Measurements from ENCODE around the gene DDX59.

- TF ChIP-seq POLR2AphosphoS5 (IDR thresholded peaks at IDR 0.05) (no peak), EZH2 (IDR thresholded peaks at IDR 0.05; ENCODE audit: borderline replicate concordance, insufficient read depth, low read length, poor library complexity, severe bottlenecking) (no peak), MXI1 (conservative IDR thresholded peaks at IDR 0.05; ENCODE audit: poor library complexity, severe bottlenecking) (no peak), TAF1 (IDR thresholded peaks at IDR 0.05; ENCODE audit: low read depth) (no peak)
- TF ChIP-seq, protein P1, sequence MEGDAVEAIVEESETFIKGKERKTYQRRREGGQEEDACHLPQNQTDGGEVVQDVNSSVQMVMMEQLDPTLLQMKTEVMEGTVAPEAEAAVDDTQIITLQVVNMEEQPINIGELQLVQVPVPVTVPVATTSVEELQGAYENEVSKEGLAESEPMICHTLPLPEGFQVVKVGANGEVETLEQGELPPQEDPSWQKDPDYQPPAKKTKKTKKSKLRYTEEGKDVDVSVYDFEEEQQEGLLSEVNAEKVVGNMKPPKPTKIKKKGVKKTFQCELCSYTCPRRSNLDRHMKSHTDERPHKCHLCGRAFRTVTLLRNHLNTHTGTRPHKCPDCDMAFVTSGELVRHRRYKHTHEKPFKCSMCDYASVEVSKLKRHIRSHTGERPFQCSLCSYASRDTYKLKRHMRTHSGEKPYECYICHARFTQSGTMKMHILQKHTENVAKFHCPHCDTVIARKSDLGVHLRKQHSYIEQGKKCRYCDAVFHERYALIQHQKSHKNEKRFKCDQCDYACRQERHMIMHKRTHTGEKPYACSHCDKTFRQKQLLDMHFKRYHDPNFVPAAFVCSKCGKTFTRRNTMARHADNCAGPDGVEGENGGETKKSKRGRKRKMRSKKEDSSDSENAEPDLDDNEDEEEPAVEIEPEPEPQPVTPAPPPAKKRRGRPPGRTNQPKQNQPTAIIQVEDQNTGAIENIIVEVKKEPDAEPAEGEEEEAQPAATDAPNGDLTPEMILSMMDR (IDR thresholded peaks at IDR 0.05; ENCODE audit: poor library complexity, severe bottlenecking): no peak
Observed at GRCh38 chr1:200610846-200611245, 58.9 kb downstream of the DDX59 start.
